OCI-LY3 (cell line): ENCODE data around the gene SWI5.

Experiments used
- H2AFZ ChIP-seq: fragments of 200-600, 300-600 bp; shearing (Covaris generic); 2 replicates; pipeline ENCODE4 v1.6.0; 2014; ENCODE audit warnings: antibody characterized with exemption, low read depth, low read length
- H3K27ac ChIP-seq: fragments of 200-600, 300-600 bp; sonication (generic); 2 replicates; pipeline ENCODE4 v1.5.1; 2014; ENCODE audit warnings: mild to moderate bottlenecking, low read length, moderate library complexity, mixed read lengths
- H3K27me3 ChIP-seq: fragments of 200-600, 300-600 bp; sonication (generic); 2 replicates; pipeline ENCODE4 v1.6.1; 2014; ENCODE audit warnings: low read depth, low read length, mixed read lengths
- H3K36me3 ChIP-seq: fragments of 200-600, 300-600 bp; sonication (generic); replicated peaks from 2 replicates; pipeline ENCODE3; 2014; ENCODE audit warnings: low read depth, low read length, mixed read lengths
- H3K4me1 ChIP-seq: fragments of 300-600, 200-600 bp; sonication (generic); 2 replicates; pipeline ENCODE4 v1.6.1; 2014; ENCODE audit warnings: low read length, mixed read lengths
- H3K4me2 ChIP-seq: fragments of 200-600, 300-600 bp; sonication (generic); 2 replicates; pipeline ENCODE4 v1.6.1; 2014; ENCODE audit warnings: low read length, mixed read lengths
- H3K4me3 ChIP-seq: fragments of 300-600, 200-600 bp; sonication (generic); 2 replicates; pipeline ENCODE4 v1.5.1; 2014; ENCODE audit warnings: antibody characterized with exemption, mild to moderate bottlenecking, low read length, moderate library complexity
- H3K79me2 ChIP-seq: fragments of 300-600, 200-600 bp; shearing (Covaris generic); 2 replicates; pipeline ENCODE4 v1.6.1; 2014; ENCODE audit warnings: mild to moderate bottlenecking, low read length, mixed read lengths
- H3K9ac ChIP-seq: fragments of 300-600, 200-600 bp; shearing (Covaris generic); 2 replicates; pipeline ENCODE4 v1.6.0; 2014; ENCODE audit warnings: mild to moderate bottlenecking, low read length, moderate library complexity
- H3K9me3 ChIP-seq: fragments of 200-600, 300-600 bp; shearing (Covaris generic); 2 replicates; pipeline ENCODE4 v1.6.1; 2014; ENCODE audit warnings: low read length, mixed read lengths; ENCODE audit not compliant: insufficient read depth
- H4K20me1 ChIP-seq: fragments of 200-600, 300-600 bp; sonication (generic); 2 replicates; pipeline ENCODE4 v1.6.1; 2016; ENCODE audit warnings: low read length, mixed read lengths; ENCODE audit not compliant: insufficient read depth
- CTCF ChIP-seq: fragments of 200-600, 300-600 bp; sonication (generic); IDR thresholded peaks from 2 replicates; pipeline ENCODE4 v1.5.1; 2014; ENCODE audit warnings: antibody characterized with exemption, low read length, low read depth
- EZH2phosphoT487 ChIP-seq: fragments of 200-600 bp; shearing (Covaris generic); IDR thresholded peaks from 2 replicates; pipeline ENCODE4 v1.6.1; 2018; ENCODE audit warnings: antibody characterized with exemption, mixed run types, low read depth

Gene SWI5

DNA sequence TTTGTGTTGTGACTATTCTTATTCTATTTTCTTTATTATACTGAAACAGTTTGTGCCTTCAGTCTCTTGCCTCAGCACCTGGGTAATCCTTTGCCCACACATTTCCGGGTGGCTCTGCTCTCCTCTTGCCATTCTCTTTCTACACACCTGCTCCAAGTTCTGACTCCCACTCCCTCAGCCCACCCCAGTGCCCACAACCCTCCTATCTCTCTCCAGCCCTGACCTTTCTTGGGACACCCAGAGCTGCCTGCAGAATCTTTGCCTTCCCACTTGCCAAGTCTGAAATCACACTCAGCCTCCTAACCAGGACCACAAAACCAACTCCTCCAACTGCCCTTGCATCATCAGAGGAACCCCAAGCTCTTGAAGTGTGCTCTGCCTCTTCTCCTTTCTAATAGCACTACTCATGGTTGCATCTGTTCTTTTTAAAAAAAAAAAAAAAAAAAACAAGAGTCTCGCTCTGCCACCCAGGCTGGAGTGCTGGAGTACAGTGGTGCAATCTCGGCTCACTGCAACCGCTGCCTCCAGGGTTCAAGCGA, 4.1 kb downstream of the SWI5 start:
- Histone ChIP-seq H3K9me3 (no peaks in the 10 kb centered on the region), H3K36me3 (no peaks in the 10 kb centered on the region), H3K79me2 (peaks cover 5% of the 10 kb centered on the region), H3K4me1 (peaks cover 5% of the 10 kb centered on the region), H3K9ac (no peak overlapping the region), H3K4me2 (no peak overlapping the region), H3K27me3 (no peaks in the 10 kb centered on the region), H2AFZ (no peak overlapping the region), H3K4me3 (no peak overlapping the region), H3K27ac (no peak overlapping the region), H4K20me1 (no peaks in the 10 kb centered on the region)
- TF ChIP-seq EZH2phosphoT487 (no peak), CTCF (no peak)

GRCh38 chr9:128282500-128282899, 6.4 kb downstream of the SWI5 start:
- H4K20me1 ChIP-seq = no peaks in the 10 kb centered on the region
- H3K27ac ChIP-seq = no peak overlapping the region
- H2AFZ ChIP-seq = no peak overlapping the region
- H3K4me2 ChIP-seq = no peak overlapping the region
- no peaks in the 10 kb centered on the region for H3K4me1 ChIP-seq
- H3K79me2 ChIP-seq = no peaks in the 10 kb centered on the region
- no peak overlapping the region for H3K9ac ChIP-seq
- H3K4me3 ChIP-seq = no peak overlapping the region
- H3K27me3 ChIP-seq = no peaks in the 10 kb centered on the region
- no peaks in the 10 kb centered on the region for H3K36me3 ChIP-seq
- H3K9me3 ChIP-seq = no peaks in the 10 kb centered on the region
- TF ChIP-seq CTCF (no peak), EZH2phosphoT487 (no peak)

DNA sequence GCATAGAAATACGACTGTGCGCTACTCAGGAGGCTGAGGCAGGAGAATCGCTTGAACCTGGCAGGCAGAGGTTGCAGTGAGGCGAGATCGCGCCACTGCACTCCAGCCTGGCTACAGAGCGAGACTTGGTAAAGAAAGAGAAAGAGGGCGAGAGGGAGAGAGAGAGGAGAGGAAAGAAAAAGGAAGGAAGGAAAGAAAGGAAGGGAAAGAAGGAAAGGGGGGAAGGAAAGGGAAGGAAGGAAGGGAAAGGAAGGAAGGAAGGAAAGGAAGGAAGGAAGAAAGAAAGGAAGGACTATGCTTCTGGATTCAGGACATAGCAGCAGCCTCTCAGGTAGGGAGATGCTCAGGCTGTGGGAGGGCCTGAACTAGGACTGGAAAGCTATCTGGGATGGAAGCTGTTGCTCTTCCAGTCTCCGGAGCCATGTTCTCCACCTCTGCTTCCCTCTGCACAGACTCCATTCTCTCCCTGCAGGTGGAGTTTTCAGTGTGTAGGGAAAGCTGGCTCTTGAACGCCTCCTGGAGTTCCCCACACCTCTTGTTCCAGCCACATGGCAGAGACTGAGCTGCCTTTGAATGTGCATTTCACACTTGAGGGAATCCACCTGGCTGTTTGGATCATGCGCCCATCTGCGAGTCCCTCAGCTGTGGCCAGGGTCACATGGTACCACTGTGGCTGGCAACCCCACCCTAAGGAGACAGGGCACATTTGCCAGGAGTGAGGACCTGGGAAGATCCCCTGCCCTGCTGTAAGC, 9.1 kb downstream of the SWI5 start:
- H3K79me2 ChIP-seq = no peaks in the 10 kb centered on the region
- no peak overlapping the region for H3K4me2 ChIP-seq
- no peaks in the 10 kb centered on the region for H4K20me1 ChIP-seq
- no peaks in the 10 kb centered on the region for H3K36me3 ChIP-seq
- no peak overlapping the region for H3K9ac ChIP-seq
- H2AFZ ChIP-seq = no peak overlapping the region
- H3K9me3 ChIP-seq = no peaks in the 10 kb centered on the region
- H3K4me1 ChIP-seq = no peaks in the 10 kb centered on the region
- H3K27me3 ChIP-seq = no peaks in the 10 kb centered on the region
- H3K4me3 ChIP-seq = no peak overlapping the region
- no peak for TF ChIP-seq EZH2phosphoT487
- no peak for TF ChIP-seq CTCF
- H3K27ac ChIP-seq = no peak overlapping the region

- TF ChIP-seq CTCF = no peak
- no peak overlapping the region for H3K4me3 ChIP-seq
- H3K79me2 ChIP-seq = no peaks in the 10 kb centered on the region
- no peaks in the 10 kb centered on the region for H3K9me3 ChIP-seq
- H3K27ac ChIP-seq = no peak overlapping the region
- H3K4me1 ChIP-seq = no peaks in the 10 kb centered on the region
- no peak overlapping the region for H3K9ac ChIP-seq
- H3K36me3 ChIP-seq = no peaks in the 10 kb centered on the region
- no peak overlapping the region for H3K4me2 ChIP-seq
- no peaks in the 10 kb centered on the region for H3K27me3 ChIP-seq
- H2AFZ ChIP-seq = no peak overlapping the region
- no peaks in the 10 kb centered on the region for H4K20me1 ChIP-seq
These were observed 10.4 kb downstream of the SWI5 start for GRCh38 chr9:128286440-128286839.
